ENCODE results near the gene TMTC1.

GRCh38 chr12:29640589-29641345 lies 143.0 kb downstream of the TMTC1 start:
- no peak for TF ChIP-seq FOSL2 (IDR thresholded peaks at IDR 0.05; ENCODE audit: borderline replicate concordance, low read depth)
- no peak for TF ChIP-seq CTCF (IDR thresholded peaks at IDR 0.05)
- no peak for TF ChIP-seq EZH2phosphoT487 (IDR thresholded peaks at IDR 0.05; ENCODE audit: borderline replicate concordance, low read depth)
- TF ChIP-seq MXI1 (IDR thresholded peaks at IDR 0.05; ENCODE audit: low read depth, low read length) = no peak
- TF ChIP-seq YY1 (IDR thresholded peaks at IDR 0.05; ENCODE audit: low read depth) = no peak
